ENCODE data around the gene MYH9.

DNA sequence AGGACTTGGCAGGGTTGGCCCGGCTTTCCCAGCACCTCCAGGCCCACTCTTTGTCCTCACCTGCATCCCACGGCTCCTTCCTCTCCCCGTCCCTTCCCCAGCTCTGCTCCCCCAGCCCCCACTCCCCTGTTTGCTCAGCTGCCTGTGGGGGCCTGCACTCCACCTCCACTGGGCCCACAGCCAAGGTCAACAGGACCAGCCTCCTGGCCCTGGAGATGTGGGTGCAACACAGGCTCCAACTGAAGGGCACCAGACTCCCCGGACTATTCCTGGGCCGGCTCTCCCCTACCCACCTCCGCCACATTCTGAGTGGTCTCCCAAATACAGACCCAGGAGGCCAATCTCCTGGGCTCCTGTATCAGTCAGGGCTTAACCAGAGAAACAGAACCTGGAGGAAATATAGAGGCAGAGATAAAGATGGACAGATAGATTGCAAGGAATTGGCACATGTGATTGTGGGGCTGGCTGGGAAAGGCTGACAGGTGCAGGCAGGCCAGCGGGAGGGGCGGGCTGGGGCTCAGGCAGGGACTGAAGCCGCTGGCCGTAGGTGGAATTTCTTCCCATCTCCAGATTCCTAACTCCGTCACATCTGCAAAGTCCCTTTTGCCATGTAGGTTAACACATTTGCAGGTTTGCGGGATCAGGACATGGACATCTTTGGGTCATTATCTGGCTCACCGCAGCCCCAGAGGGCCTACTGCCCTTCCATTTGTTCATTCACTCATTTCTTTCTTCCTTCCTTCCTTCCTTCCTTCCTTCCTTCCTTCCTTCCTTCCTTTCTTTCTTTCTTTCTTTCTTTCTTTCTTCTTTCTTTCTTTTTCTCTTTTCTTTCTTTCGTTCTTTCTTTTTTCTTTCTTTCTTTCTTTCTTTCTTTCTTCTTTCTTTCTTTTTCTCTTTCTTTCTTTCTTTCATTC is 45.8 kb upstream of the MYH9 start:
- no peak for TF ChIP-seq CTCF (IDR thresholded peaks at IDR 0.05)
- no peak for TF ChIP-seq POLR2A (IDR thresholded peaks at IDR 0.05)

Measured in Peyer's patch (tissue), 4 donors.